Measurements from ENCODE around the gene NPAS2. TPM values are rescaled to one million over a fixed set of nuclear protein-coding genes. Genes with fewer than 3 reads are reported as not detected.

NPAS2 gene
- polyA plus RNA-seq, 1 donor = 20.4 TPM

- Histone ChIP-seq H3K27me3 (ENCODE audit: control insufficient read depth, insufficient read depth, low read length) (no peaks in the 10 kb centered on the region), H3K27ac (ENCODE audit: low read length) (no peak overlapping the region), H3K4me3 (ENCODE audit: low read length) (no peak overlapping the region), H3K36me3 (ENCODE audit: control insufficient read depth, insufficient read depth, low read length) (peaks cover 45% of the 10 kb centered on the region), H3K9me3 (ENCODE audit: control insufficient read depth, low read depth, low read length) (no peaks in the 10 kb centered on the region), H3K4me1 (ENCODE audit: control insufficient read depth, insufficient read depth, low read length) (no peaks in the 10 kb centered on the region)
- WGBS (ENCODE audit: insufficient coverage, low lambda C conversion rate) = 60% methylated on average over 1 of the region's 8 CpGs
- no peak for DNase-seq
These were observed 147.8 kb downstream of the NPAS2 start for GRCh38 chr2:100967716-100968115.

- Histone ChIP-seq H3K27ac (ENCODE audit: low read length) (no peak overlapping the region), H3K9me3 (ENCODE audit: control insufficient read depth, low read depth, low read length) (no peaks in the 10 kb centered on the region), H3K4me1 (ENCODE audit: control insufficient read depth, insufficient read depth, low read length) (no peaks in the 10 kb centered on the region), H3K4me3 (ENCODE audit: low read length) (no peak overlapping the region), H3K36me3 (ENCODE audit: control insufficient read depth, insufficient read depth, low read length) (peaks cover 48% of the 10 kb centered on the region), H3K27me3 (ENCODE audit: control insufficient read depth, insufficient read depth, low read length) (no peaks in the 10 kb centered on the region)
- WGBS (ENCODE audit: insufficient coverage, low lambda C conversion rate) = 80% methylated on average over 1 of the region's 28 CpGs
- DNase-seq = no peak
These were observed 148.5 kb downstream of the NPAS2 start for GRCh38 chr2:100968146-100969145.

GRCh38 chr2:100969998-100970397 is 150.1 kb downstream of the NPAS2 start:
- Histone ChIP-seq H3K27ac (ENCODE audit: low read length) (no peak overlapping the region), H3K4me1 (ENCODE audit: control insufficient read depth, insufficient read depth, low read length) (no peaks in the 10 kb centered on the region), H3K36me3 (ENCODE audit: control insufficient read depth, insufficient read depth, low read length) (peaks cover 54% of the 10 kb centered on the region), H3K27me3 (ENCODE audit: control insufficient read depth, insufficient read depth, low read length) (no peaks in the 10 kb centered on the region), H3K9me3 (ENCODE audit: control insufficient read depth, low read depth, low read length) (no peaks in the 10 kb centered on the region), H3K4me3 (ENCODE audit: low read length) (no peak overlapping the region)
- no CpG with 5 or more reads among the region's 7 CpGs for WGBS (ENCODE audit: insufficient coverage, low lambda C conversion rate)
- no peak for DNase-seq

- H3K36me3 ChIP-seq (ENCODE audit: control insufficient read depth, insufficient read depth, low read length) = peaks cover 67% of the 10 kb centered on the region
These were observed 151.3 kb downstream of the NPAS2 start for GRCh38 chr2:100971221-100971620.

GRCh38 chr2:100972452-100972851 is 152.5 kb downstream of the NPAS2 start:
- no peak overlapping the region for H3K4me3 ChIP-seq (ENCODE audit: low read length)
- H3K27ac ChIP-seq (ENCODE audit: low read length) = no peak overlapping the region
- DNase-seq = no peak
- peaks cover 74% of the 10 kb centered on the region for H3K36me3 ChIP-seq (ENCODE audit: control insufficient read depth, insufficient read depth, low read length)
- H3K27me3 ChIP-seq (ENCODE audit: control insufficient read depth, insufficient read depth, low read length) = no peaks in the 10 kb centered on the region
- no CpG with 5 or more reads among the region's 7 CpGs for WGBS (ENCODE audit: insufficient coverage, low lambda C conversion rate)
- H3K4me1 ChIP-seq (ENCODE audit: control insufficient read depth, insufficient read depth, low read length) = no peaks in the 10 kb centered on the region
- H3K9me3 ChIP-seq (ENCODE audit: control insufficient read depth, low read depth, low read length) = no peaks in the 10 kb centered on the region

More at GRCh38 chr2:100971221-100971620, 151.3 kb downstream of the NPAS2 start:
- H3K4me1 ChIP-seq (ENCODE audit: control insufficient read depth, insufficient read depth, low read length) = no peaks in the 10 kb centered on the region
- H3K27me3 ChIP-seq (ENCODE audit: control insufficient read depth, insufficient read depth, low read length) = no peaks in the 10 kb centered on the region
- no peak overlapping the region for H3K27ac ChIP-seq (ENCODE audit: low read length)
- no peak overlapping the region for H3K4me3 ChIP-seq (ENCODE audit: low read length)
- H3K9me3 ChIP-seq (ENCODE audit: control insufficient read depth, low read depth, low read length) = no peaks in the 10 kb centered on the region
- WGBS (ENCODE audit: insufficient coverage, low lambda C conversion rate) = no CpG with 5 or more reads among the region's 9 CpGs
- no peak for DNase-seq

- Histone ChIP-seq H3K27ac (ENCODE audit: low read length) (no peak overlapping the region), H3K4me3 (ENCODE audit: low read length) (no peak overlapping the region), H3K9me3 (ENCODE audit: control insufficient read depth, low read depth, low read length) (no peaks in the 10 kb centered on the region), H3K36me3 (ENCODE audit: control insufficient read depth, insufficient read depth, low read length) (peaks cover 58% of the 10 kb centered on the region), H3K4me1 (ENCODE audit: control insufficient read depth, insufficient read depth, low read length) (no peaks in the 10 kb centered on the region), H3K27me3 (ENCODE audit: control insufficient read depth, insufficient read depth, low read length) (no peaks in the 10 kb centered on the region)
- DNase-seq = no peak
- no CpG with 5 or more reads among the region's 22 CpGs for WGBS (ENCODE audit: insufficient coverage, low lambda C conversion rate)
These were observed 155.0 kb downstream of the NPAS2 start for GRCh38 chr2:100974712-100975520.

- H3K36me3 ChIP-seq (ENCODE audit: control insufficient read depth, insufficient read depth, low read length) = peaks cover 56% of the 10 kb centered on the region
- H3K4me1 ChIP-seq (ENCODE audit: control insufficient read depth, insufficient read depth, low read length) = no peaks in the 10 kb centered on the region
- no peaks in the 10 kb centered on the region for H3K27me3 ChIP-seq (ENCODE audit: control insufficient read depth, insufficient read depth, low read length)
- no peaks in the 10 kb centered on the region for H3K9me3 ChIP-seq (ENCODE audit: control insufficient read depth, low read depth, low read length)
- no peak overlapping the region for H3K4me3 ChIP-seq (ENCODE audit: low read length)
- no CpG with 5 or more reads among the region's 7 CpGs for WGBS (ENCODE audit: insufficient coverage, low lambda C conversion rate)
- no peak for DNase-seq
- H3K27ac ChIP-seq (ENCODE audit: low read length) = no peak overlapping the region
These were observed 155.5 kb downstream of the NPAS2 start for GRCh38 chr2:100975521-100975785.

GRCh38 chr2:100976061-100976460 is 156.1 kb downstream of the NPAS2 start:
- Histone ChIP-seq H3K27ac (ENCODE audit: low read length) (no peak overlapping the region), H3K4me3 (ENCODE audit: low read length) (no peak overlapping the region), H3K27me3 (ENCODE audit: control insufficient read depth, insufficient read depth, low read length) (no peaks in the 10 kb centered on the region), H3K36me3 (ENCODE audit: control insufficient read depth, insufficient read depth, low read length) (peaks cover 54% of the 10 kb centered on the region), H3K4me1 (ENCODE audit: control insufficient read depth, insufficient read depth, low read length) (peaks cover 5% of the 10 kb centered on the region), H3K9me3 (ENCODE audit: control insufficient read depth, low read depth, low read length) (no peaks in the 10 kb centered on the region)
- WGBS (ENCODE audit: insufficient coverage, low lambda C conversion rate) = no CpG with 5 or more reads among the region's 6 CpGs
- DNase-seq = no peak

- H3K9me3 ChIP-seq (ENCODE audit: control insufficient read depth, low read depth, low read length) = no peaks in the 10 kb centered on the region
- H3K27me3 ChIP-seq (ENCODE audit: control insufficient read depth, insufficient read depth, low read length) = no peaks in the 10 kb centered on the region
- DNase-seq = no peak
- no peak overlapping the region for H3K27ac ChIP-seq (ENCODE audit: low read length)
- WGBS (ENCODE audit: insufficient coverage, low lambda C conversion rate) = no CpG with 5 or more reads among the region's 19 CpGs
- H3K4me3 ChIP-seq (ENCODE audit: low read length) = no peak overlapping the region
- H3K36me3 ChIP-seq (ENCODE audit: control insufficient read depth, insufficient read depth, low read length) = peaks cover 49% of the 10 kb centered on the region
- peaks cover 9% of the 10 kb centered on the region for H3K4me1 ChIP-seq (ENCODE audit: control insufficient read depth, insufficient read depth, low read length)
These were observed 156.9 kb downstream of the NPAS2 start for GRCh38 chr2:100976645-100977391.

- Histone ChIP-seq H3K4me3 (ENCODE audit: low read length) (no peak overlapping the region), H3K27ac (ENCODE audit: low read length) (no peak overlapping the region), H3K9me3 (ENCODE audit: control insufficient read depth, low read depth, low read length) (no peaks in the 10 kb centered on the region), H3K27me3 (ENCODE audit: control insufficient read depth, insufficient read depth, low read length) (no peaks in the 10 kb centered on the region), H3K4me1 (ENCODE audit: control insufficient read depth, insufficient read depth, low read length) (peaks cover 9% of the 10 kb centered on the region), H3K36me3 (ENCODE audit: control insufficient read depth, insufficient read depth, low read length) (peaks cover 51% of the 10 kb centered on the region)
- no CpG with 5 or more reads among the region's 12 CpGs for WGBS (ENCODE audit: insufficient coverage, low lambda C conversion rate)
- DNase-seq = no peak
These were observed 157.6 kb downstream of the NPAS2 start for GRCh38 chr2:100977511-100977910.

Data from large intestine (tissue), 3 donors.